GM19324 (cell line): Measurements from ENCODE around the gene CCL8.

Experiments used
- ATAC-seq: cut with Tn5 transposase; IDR thresholded peaks from one replicate; pipeline ENCODE4 v1.9.1; 2021; ENCODE audit warnings: mild to moderate bottlenecking, moderate library complexity; ENCODE audit not compliant: unreplicated experiment, low FRiP score

Gene CCL8

DNA sequence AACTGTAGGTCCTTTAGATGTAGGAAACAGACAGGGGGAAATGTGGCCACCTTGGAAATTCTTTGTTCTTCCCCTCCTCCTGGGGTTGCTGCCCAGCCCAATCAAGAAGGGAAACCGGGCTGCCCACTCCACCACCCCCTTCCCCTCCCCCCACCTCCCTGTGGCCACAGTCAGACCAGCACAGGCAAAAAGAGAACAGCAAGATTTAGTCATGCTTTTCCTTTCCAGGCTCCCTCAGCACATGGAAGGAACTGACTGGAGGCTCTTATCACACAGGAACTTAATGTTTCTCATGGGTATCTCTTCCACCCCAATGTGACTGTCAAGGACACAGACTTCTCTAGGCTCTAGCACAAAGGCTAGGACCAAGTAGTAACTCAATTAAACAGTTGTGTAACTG lies 46.8 kb downstream of the CCL8 start:
- no peak for ATAC-seq

DNA sequence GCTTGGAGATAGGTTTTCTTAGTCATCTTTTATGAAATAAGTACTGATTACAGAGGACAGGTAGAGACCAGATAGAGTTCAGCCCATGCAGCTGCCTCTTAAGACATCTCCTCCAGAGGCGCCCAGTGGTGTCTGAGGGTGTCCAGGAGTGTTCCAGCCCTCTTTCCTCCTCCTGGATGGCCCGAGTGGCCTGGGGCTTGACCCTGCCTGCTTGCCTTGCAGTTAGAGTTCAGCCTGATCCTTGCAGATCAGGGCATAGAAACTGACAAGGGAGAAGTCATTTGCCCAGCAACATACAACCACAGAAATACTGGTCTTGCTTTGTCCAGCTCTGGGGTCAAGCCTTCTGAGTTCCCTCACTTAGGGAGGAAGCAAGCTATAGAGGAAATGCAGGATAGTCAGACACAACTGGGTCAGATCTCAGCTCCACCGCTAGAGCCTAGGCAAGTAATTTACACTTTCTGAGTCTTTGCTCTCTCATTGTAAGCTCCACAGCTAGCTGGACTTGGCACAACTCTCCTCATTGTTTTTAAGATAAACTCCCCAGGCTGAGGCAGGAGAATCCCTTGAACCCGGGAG lies 47.4 kb downstream of the CCL8 start:
- ATAC-seq: no peak

DNA sequence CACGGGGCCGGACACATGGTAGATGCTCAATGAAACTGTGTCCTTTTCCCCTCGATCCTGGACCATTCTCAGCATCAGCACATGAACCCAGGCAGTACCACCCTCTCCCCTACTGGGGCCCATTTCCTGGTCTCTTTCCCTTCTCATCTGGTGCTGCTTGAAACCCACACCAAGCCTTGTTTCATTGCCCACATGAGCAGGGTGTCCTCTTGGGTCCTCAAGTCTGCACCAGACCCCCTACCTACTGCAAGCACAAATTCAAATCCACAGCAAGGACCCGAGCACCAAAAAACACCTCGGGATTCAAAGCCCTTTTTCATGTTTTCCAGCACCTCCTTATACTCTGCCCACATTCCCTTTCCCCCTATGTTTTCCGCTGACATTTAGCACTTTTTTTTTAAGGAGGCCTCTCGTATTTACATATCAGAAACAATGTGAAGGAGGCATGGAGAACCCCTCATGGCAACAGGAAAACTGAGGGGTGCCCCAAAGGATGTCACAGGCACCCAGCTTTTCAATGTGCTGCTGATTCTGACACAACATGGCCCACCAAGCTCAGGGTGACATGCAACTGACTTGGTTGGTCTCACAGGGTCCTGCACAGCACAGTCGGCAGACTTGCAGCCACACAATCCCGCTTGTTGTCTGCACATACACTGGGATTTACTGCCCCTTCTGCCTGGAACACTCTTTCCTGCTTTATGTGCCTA lies 48.4 kb downstream of the CCL8 start:
- ATAC-seq: no peak

DNA sequence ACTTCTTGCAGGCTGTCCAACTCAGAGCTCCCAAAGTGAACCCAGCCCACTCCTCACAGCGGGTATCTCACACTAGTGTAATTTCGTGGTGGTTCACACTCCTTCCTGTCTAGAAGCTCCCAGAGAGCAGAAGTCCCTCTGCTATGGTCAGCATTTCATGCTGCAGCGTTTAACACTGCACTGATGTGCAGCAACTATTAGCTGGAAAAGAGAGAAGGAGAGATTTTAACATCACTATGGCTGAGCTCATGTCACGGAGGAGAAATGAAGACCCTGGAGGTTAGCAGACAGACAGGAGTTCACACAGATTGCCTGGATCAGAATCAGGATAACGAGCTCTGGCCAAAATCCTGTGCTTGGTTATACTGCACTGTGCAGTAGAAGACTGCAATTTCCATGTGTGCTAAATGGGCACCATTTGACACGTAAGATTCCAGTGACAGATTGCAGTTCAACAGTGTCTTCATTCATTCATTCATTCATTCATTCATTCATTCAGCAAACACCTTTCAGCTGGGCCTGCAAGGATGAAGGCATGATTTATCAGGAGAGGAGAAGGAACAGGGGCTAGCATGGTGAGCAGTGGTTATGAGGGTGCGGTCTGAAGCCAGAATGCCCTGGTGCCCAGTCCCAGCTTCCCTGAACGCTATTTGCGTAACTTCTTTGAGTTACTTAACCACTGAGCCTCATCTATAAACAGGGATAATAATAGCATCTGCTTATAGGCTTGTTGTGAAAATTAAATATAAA lies 49.1 kb downstream of the CCL8 start:
- ATAC-seq: no peak

DNA sequence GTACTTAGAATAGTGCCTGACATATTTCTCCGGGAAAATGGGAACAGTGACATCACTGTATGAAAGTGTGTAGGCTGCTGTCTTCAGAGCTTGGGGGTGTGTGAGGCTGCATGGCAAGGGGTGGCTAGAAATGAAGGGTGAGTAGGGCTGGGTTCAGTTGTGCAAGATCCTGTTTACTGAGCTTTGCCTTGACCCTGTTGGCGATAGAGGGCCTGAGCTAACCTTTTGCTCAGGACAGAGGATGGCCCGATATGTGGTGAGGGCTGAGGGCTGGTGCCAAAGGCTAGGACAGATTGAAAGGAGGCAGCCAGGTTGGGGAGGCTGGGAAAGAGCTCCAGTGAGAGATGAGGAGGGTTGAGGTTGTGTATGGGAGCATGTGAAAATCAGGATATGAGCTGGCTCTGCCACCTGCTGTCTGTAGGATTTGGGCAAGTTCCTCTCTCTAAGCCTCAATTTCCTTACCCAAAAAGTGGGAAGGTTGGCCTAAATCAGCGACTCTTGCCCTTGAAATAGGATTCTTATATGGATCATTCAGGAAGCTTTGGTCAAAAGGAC lies 49.8 kb downstream of the CCL8 start:
- no peak for ATAC-seq

DNA sequence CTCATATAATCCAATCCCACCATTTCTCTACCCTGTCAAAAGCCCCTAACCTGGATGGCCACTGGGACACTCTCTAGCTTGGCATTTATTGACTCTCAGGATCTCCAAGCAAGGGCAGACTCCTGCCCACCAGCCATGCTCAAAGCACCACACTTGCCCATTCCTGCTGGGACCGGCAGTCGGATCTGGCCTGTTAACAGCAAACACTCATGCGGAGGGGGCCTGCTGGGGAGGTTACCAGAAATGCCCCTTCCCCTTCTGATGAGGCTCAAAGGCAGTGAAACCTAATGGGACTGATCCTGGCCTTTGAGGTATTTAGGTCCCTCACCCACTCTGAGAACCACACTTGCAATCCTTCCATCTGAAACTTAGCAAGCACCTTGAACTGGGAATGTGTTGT lies 50.3 kb downstream of the CCL8 start:
- no peak for ATAC-seq

DNA sequence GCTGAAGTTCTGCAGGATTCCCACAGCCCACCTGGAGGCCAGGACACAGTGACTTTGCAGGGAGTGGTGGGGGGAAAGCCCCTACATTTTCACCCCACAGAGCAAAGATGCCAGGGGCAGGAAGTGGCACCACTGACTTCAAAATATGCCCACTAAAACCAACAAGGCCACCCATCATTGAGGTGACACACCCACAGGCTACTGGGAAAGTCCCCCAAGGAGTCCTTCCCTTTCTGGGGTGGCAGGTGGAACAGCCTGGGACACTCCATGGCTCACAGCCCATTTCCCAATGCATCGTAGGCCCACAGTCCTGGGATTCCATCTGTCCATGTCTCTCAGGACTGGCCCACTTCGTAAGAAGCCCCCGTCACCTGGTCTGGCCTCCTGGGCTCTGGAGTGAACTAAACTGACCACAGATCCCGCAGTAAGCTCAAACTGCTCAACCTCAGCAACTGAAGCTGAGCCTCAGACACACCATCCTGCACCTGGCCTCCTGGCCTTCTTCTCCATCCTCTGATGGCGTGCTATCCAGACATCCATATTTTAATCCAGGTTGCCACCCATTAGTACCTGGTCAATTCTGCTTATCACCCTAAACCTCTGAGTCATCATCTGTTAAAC lies 51.3 kb downstream of the CCL8 start:
- no peak for ATAC-seq

DNA sequence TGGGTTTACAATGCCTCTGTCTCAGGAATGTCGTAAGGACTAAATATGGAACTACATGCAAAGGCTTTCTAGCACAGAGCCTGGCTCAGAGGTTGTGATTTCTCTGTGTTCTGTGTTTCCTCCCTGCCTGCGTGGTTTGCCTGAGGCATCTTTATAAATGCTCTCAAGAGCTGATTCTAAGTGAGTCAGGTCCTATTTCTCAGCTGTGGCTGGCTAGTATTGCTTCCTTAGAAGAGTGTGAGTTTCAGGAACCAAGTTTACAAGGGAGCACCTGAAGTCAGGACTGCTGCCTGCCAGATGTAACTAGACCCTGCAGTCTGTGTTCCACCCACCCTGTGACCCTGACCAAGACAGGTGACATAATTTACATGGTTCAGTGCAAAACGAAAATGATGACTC lies 51.8 kb downstream of the CCL8 start:
- ATAC-seq: no peak
